Fibroblast of the aortic adventitia (primary cell): ENCODE results near the gene MAPK7. TPM values are rescaled to one million over a fixed set of nuclear protein-coding genes. Genes with fewer than 3 reads are reported as not detected.
A peak's percentile ranks its signal among the peaks of the same experiment; 100 is the strongest.

Experiments used
- DNase-seq: peaks from one replicate; pipeline ENCODE4 v3.0.0-alpha.2; 2010; ENCODE audit warnings: low read depth
- H3K4me3 ChIP-seq: 2 replicates; pipeline ENCODE4 v1.5.1; 2011; ENCODE audit warnings: low read depth, mild to moderate bottlenecking, control low read depth, low read length, moderate library complexity
- total RNA-seq: library from RNA; depleted of rRNA; stranded (reverse); fragments of >200 nt; gene quantifications from 2 replicates; pipeline ENCODE4 v1.2.3, GENCODE V29; 2012; ENCODE audit warnings: low replicate concordance
- TF ChIP-seq, protein P1 (sequence below): IDR thresholded peaks from 2 replicates; pipeline ENCODE4 v1.5.1; 2011; ENCODE audit warnings: mild to moderate bottlenecking, low read length, control low read depth, inconsistent platforms; ENCODE audit not compliant: insufficient read depth

Gene MAPK7
- total RNA-seq, 1 donor = 24.0 TPM

DNA sequence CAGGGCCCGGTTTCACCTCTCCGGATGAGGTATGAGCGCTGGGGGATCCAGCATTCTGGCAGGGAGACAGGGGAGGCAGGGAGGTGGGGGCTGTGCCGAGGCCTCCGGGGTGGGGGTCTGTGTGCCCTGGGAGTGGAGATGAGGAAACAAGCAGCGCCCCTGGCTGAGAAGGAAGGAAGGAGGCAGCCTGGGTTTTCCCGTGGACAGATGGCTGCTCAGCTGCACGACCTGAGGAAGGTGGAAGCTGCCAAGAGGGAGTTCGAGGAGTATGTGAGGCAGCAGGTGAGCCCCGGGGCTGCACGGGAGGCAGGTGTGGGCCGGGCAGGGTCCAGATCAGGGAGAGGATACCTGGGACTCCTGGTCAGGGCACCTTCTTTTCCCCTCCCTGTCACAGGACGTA is 37.0 kb downstream of the MAPK7 start:
- no peak overlapping the region for H3K4me3 ChIP-seq
- TF ChIP-seq, protein P1, sequence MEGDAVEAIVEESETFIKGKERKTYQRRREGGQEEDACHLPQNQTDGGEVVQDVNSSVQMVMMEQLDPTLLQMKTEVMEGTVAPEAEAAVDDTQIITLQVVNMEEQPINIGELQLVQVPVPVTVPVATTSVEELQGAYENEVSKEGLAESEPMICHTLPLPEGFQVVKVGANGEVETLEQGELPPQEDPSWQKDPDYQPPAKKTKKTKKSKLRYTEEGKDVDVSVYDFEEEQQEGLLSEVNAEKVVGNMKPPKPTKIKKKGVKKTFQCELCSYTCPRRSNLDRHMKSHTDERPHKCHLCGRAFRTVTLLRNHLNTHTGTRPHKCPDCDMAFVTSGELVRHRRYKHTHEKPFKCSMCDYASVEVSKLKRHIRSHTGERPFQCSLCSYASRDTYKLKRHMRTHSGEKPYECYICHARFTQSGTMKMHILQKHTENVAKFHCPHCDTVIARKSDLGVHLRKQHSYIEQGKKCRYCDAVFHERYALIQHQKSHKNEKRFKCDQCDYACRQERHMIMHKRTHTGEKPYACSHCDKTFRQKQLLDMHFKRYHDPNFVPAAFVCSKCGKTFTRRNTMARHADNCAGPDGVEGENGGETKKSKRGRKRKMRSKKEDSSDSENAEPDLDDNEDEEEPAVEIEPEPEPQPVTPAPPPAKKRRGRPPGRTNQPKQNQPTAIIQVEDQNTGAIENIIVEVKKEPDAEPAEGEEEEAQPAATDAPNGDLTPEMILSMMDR = no peak
- DNase-seq = no peak

DNA sequence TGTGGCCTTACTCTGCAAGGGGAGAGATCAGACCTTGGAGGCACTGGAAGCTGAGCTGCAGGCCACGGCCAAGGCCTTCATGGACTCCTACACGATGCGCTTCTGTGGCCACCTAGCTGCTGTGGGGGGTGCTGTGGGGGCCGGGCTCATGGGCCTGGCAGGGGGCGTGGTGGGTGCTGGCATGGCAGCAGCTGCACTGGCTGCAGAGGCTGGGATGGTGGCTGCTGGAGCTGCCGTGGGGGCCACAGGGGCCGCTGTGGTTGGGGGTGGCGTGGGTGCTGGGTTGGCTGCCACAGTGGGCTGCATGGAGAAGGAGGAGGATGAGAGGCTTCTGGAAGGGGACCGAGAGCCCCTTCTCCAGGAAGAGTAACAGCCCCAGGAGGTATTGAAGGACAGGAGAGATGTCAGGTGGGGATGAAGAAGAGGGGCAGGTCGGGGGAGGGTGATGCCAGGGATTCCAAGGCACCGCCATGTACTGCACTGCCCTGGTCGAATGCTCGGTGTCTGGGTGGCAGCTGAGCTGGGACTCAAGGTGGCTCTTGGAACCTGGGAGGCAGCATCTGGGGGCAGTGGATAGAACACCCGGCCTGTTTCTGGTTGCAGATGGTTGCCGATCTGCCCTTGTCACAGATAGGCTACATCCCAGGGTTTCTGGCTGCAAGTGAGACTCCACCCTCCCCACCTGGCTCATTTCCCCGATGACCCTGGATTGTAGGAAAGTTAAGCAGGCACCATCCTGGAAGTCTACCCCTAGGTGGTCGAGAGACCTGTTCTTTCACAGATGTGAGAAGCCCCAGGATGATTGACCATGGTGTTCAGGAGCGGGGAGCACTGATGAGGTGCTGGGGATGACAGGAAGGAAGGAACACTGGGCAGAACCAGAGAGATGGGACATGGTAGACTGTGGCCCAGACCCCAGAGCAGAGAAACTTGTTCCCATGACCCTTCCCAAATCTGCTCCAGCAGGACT is 37.8 kb downstream of the MAPK7 start:
- TF ChIP-seq, protein P1 = no peak
- H3K4me3 ChIP-seq = no peak overlapping the region
- DNase-seq = no peak

DNA sequence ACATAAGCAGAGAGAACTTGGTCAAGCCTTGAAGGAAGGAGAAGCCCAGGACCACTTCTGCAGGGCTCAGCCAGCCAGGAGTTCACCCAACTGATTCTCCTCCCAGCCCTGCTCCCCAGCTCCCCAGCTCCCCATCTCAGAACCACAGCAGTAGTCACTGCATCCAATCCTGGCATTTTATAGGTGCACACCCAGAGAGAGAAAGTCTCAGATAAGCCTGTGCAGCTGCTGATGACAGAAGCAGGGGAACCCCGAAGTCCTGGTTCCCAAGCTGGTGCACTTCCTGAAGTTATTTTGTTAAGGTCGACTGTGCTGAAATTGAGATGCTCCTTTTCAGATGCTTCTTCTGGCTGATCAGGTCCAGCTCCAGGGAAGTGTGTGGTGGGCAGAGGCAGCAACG is 39.3 kb downstream of the MAPK7 start:
- no peak for DNase-seq
- TF ChIP-seq, protein P1 = no peak
- H3K4me3 ChIP-seq = no peak overlapping the region

GRCh38 chr17:19418251-19418992 is 40.1 kb downstream of the MAPK7 start:
- peak; percentile 86 for DNase-seq
- no peak overlapping the region for H3K4me3 ChIP-seq
- TF ChIP-seq, protein P1 = peak; percentile 37

DNA sequence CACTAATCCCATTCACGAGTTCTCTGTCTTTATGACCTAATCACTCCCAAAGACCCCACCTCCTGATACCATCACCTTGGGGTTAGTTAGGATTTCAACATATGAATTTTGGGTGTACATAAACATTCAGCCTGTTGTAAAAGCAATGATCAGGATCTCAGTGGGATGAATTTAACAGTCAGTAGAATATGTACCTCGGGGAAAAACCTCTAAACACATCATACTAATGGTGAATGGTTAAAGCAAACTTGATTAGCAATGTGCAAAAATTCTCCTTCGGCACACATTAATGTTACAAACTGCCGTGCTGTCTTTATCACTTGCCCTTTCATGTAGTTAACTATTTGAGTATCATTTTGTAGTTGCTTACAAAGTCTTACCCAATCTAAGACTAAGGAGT is 42.9 kb downstream of the MAPK7 start:
- TF ChIP-seq, protein P1 = no peak
- DNase-seq = no peak
- H3K4me3 ChIP-seq = no peak overlapping the region

DNA sequence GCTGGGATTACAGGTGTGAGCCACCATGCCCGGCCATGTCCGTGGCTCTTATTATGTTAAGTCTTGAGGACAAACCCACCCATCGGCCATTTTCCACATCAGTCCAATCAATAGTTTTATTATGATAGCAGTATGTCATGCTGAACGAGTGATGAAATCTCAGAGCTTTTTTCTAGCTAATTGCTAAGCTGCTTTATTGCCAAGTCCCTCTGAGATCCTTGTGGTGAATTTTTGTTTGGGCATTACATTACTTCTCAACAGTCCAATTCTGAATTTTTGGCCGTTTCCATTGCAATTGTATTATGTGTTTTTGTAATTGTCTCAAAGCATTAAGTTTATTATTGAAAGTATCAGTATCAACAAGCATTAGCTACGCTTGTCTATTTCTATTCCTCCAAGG is 43.6 kb downstream of the MAPK7 start:
- no peak overlapping the region for H3K4me3 ChIP-seq
- DNase-seq = no peak
- TF ChIP-seq, protein P1 = no peak
